Muscle of leg (tissue), 11 donors: ENCODE results near the gene ELMO1. TPM values are rescaled to one million over a fixed set of nuclear protein-coding genes. Genes with fewer than 3 reads are reported as not detected.

Experiments used
- DNase-seq: peaks from one replicate; pipeline ENCODE4 v3.0.0; 2013
- H3K27ac ChIP-seq: one replicate; pipeline ENCODE4 v1.5.1; 2013; ENCODE audit warnings: mild to moderate bottlenecking, low read length, control low read depth
- H3K27me3 ChIP-seq: one replicate; pipeline ENCODE4 v1.6.1; 2013; ENCODE audit warnings: low read length; ENCODE audit not compliant: control insufficient read depth, insufficient read depth
- H3K36me3 ChIP-seq: one replicate; pipeline ENCODE4 v1.6.1; 2013; ENCODE audit warnings: low read length; ENCODE audit not compliant: control insufficient read depth, insufficient read depth
- H3K4me1 ChIP-seq: one replicate; pipeline ENCODE4 v1.6.1; 2013; ENCODE audit warnings: low read length; ENCODE audit not compliant: control insufficient read depth, insufficient read depth
- H3K4me3 ChIP-seq: one replicate; pipeline ENCODE4 v1.5.1; 2013; ENCODE audit warnings: low read length, control low read depth
- H3K9me3 ChIP-seq: replicated peaks from 2 replicates; pipeline ENCODE4 v1.6.1; 2013; ENCODE audit warnings: low read depth, low read length; ENCODE audit not compliant: control insufficient read depth
- WGBS: methylation state at CpG from one replicate; pipeline ENCODE4 v1.1.5; 2013; ENCODE audit warnings: missing lambda C conversion rate; ENCODE audit not compliant: insufficient coverage; 5-methylcytosine and 5-hydroxymethylcytosine counted together
- polyA plus RNA-seq, 8 donors: library from polyadenylated mRNA; unstranded; fragments of 120-200 nt; gene quantifications; one replicate each; pipeline versions ENCODE4 v1.2.1 to v1.2.3, GENCODE V29; 2013; ENCODE audit warnings: inconsistent platforms in 1 of 8, low replicate concordance in 1 of 8; ENCODE audit not compliant: insufficient read length in 8 of 8, insufficient read depth in 1 of 8
- total RNA-seq: library from RNA; stranded (reverse); fragments of 120-200 nt; gene quantifications from one replicate; pipeline ENCODE4 v1.2.4, GENCODE V29; 2013

The ELMO1 gene
- total and polyA plus RNA-seq, 9 donors = 20.3 to 40.7 (median 25.0) TPM

DNA sequence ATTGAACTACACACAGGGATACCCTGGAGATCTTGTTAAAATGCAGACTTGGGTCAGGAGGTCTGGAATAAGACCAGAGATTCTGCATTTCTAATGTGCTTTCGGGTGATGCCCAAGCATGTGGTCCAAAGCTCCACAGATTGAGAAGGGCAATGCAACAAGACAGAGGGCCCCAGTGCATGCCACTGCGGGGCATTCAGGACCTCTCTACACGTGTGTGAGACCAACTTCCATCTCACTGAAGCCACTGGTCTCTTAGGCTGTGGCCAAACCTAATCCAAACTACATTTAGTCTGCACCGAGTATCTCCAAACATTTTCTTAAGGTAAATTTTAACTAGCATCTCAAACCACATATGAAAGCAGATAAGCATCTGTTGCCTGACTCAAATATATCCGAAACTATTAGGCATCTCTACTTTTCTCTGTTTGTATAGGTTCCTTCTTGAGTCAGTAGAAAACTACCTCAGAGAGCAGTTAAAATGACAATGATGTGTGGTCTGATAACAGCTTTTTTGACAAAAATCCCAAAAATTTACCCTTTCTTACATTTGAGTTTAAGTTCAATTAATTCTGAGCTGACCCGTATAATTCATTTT is 107.5 kb downstream of the ELMO1 start:
- Histone ChIP-seq H3K27me3 (no peaks in the 10 kb centered on the region), H3K4me3 (no peak overlapping the region), H3K27ac (no peak overlapping the region), H3K36me3 (peaks cover 4% of the 10 kb centered on the region), H3K9me3 (no peaks in the 10 kb centered on the region), H3K4me1 (peaks cover 5% of the 10 kb centered on the region)
- DNase-seq = no peak
- WGBS = 84% methylated on average over 4 of the region's 6 CpGs

DNA sequence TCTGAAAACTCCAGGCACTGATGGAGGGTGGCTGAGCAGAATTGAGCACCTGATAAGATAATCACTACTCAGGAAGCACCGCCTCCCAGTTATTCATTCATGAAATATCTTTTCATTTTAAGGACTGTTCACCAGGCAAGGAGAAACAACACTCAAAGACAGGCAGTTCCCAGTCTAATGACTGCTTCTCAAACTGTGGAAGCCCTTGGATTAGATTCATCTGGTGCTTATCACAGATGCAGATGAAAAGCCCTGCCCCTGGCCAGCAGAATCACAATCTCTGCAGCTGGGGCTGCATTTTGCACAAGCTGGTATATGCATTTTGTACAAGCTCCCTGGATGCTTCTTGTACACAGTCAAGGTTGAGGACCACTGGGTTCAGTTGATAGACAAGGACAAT is 109.7 kb downstream of the ELMO1 start:
- Histone ChIP-seq H3K4me1 (no peaks in the 10 kb centered on the region), H3K27ac (no peak overlapping the region), H3K9me3 (no peaks in the 10 kb centered on the region), H3K4me3 (no peak overlapping the region), H3K36me3 (peaks cover 4% of the 10 kb centered on the region), H3K27me3 (no peaks in the 10 kb centered on the region)
- DNase-seq = no peak
- WGBS = no CpG with 5 or more reads among the region's 1 CpG

DNA sequence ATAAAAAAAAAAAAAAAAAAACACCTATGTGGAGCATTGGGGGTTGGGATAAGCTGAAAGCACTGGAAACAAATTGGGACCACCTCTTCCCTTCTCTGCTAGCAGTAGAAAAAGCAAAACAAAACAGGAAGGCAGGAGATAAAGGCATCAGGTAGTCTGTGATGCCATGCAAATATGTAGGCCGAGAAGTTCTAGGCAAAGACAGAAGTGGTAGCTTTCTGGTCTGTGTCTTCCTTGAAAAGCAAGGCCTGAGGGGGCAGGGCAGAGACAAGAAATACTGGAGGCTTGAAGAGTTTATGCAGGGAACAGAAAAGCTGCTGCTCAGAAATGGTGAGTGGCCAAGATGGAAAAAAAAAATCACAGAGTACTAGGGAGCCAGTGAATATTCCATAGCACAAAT is 111.1 kb downstream of the ELMO1 start:
- Histone ChIP-seq H3K27me3 (no peaks in the 10 kb centered on the region), H3K27ac (no peak overlapping the region), H3K9me3 (no peaks in the 10 kb centered on the region), H3K4me3 (no peak overlapping the region), H3K4me1 (no peaks in the 10 kb centered on the region), H3K36me3 (peaks cover 4% of the 10 kb centered on the region)
- WGBS = 100% methylated on average over 1 of the region's 1 CpG
- no peak for DNase-seq

DNA sequence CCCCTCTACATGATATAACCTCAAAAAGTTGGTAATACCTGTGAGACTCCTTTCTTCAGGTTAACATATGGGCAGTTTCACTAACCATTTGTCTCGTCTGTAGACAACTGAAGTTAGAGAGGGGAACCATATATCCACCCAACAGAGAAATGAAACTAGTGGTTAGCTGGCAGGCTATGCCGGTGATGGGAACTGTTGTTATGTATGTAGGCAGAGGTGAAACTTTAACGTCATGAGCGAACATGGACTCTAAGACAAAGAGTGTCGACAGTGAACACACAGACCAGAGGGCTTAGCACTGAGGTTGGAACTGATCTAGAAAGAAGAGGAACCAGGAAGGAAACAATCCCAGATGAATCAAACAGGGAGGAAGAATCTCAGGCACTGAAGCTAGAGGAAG is 112.4 kb downstream of the ELMO1 start:
- Histone ChIP-seq H3K4me3 (no peak overlapping the region), H3K9me3 (no peaks in the 10 kb centered on the region), H3K27me3 (no peaks in the 10 kb centered on the region), H3K4me1 (no peaks in the 10 kb centered on the region), H3K36me3 (peaks cover 4% of the 10 kb centered on the region), H3K27ac (no peak overlapping the region)
- 96% methylated on average over 4 of the region's 5 CpGs for WGBS
- peak; percentile 49 for DNase-seq

DNA sequence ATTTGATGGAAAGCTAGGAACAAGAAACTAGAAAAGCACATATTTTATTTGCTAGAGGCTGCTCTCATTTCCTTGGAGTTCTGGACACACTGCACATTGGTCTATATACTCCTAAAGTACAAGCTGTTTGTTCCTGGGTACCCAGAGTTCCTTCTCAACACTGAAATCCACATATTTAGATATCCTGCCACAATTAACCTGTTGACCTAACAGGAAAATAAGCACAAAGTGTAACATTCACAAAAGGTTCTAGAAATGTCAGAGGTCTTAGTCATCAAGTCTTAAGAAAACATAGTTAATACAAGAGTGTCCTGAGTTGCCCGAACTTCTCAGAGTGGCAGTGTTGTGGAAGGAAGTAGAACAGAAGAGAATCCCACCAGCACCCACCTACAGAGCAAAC is 115.6 kb downstream of the ELMO1 start:
- no peak for DNase-seq
- Histone ChIP-seq H3K36me3 (peaks cover 4% of the 10 kb centered on the region), H3K4me1 (no peaks in the 10 kb centered on the region), H3K9me3 (no peaks in the 10 kb centered on the region), H3K27ac (no peak overlapping the region), H3K4me3 (no peak overlapping the region), H3K27me3 (no peaks in the 10 kb centered on the region)
- no CpG with 5 or more reads among the region's 1 CpG for WGBS

DNA sequence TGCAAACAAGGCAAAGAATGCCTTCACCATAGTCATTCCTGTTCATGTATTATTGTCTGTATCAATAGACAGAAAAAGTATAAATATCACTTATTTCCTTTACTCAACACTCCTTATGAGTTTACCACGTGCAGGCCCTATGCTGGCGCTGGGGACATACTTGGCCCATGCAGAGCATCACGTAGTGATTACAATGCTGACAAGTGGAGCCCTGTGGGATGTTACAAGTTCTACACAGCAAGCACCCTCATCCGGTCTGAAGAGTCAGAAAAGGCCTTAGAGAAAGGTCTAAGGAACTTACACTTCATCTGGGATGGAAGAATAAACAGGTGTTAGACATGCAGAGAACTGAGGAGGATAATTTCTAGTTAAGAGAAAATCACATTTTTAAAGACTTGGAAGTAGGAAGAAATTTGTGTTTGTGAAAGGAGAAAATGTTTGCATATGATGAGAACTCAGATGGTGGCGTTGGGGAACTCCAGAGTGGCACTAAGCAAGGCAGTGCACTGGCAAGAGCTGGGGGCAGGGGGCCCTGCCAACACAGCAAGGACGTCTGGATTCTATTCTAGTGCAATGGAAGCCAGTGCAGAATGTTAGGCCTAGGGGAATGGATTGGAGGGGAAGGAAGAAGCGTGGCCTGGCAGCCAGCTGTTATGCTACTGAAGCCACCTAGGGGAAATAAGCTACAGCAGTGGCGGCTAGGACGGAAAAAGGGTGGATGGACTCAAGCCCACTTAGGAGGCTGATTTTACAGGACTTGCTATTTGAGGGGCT is 116.2 kb downstream of the ELMO1 start:
- H3K36me3 ChIP-seq = peaks cover 4% of the 10 kb centered on the region
- DNase-seq = peak; percentile 68
- H3K27me3 ChIP-seq = no peaks in the 10 kb centered on the region
- H3K4me3 ChIP-seq = no peak overlapping the region
- H3K9me3 ChIP-seq = no peaks in the 10 kb centered on the region
- no peaks in the 10 kb centered on the region for H3K4me1 ChIP-seq
- 35% methylated on average over 5 of the region's 9 CpGs for WGBS
- H3K27ac ChIP-seq = no peak overlapping the region

DNA sequence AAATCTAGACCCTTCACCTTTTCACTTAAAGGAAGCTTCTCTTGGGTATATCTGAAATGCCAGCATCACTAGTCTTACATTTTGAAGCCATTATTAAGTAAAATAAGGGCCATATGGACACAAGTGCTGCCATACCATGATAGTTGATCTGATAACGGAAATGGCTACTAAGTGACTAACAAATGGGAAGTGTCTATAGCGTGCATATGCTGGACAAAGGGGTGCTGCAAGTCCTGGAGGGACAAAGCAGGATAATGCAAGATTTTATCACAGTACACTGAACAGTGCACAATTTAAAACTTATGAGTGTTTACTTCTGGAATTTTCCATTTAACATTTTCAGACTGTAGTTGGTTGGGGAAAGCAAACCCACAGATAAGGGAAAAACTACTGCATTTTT is 117.9 kb downstream of the ELMO1 start:
- 0% methylated on average over 1 of the region's 2 CpGs for WGBS
- Histone ChIP-seq H3K36me3 (peaks cover 2% of the 10 kb centered on the region), H3K4me3 (no peak overlapping the region), H3K9me3 (no peaks in the 10 kb centered on the region), H3K27me3 (no peaks in the 10 kb centered on the region), H3K27ac (no peak overlapping the region), H3K4me1 (no peaks in the 10 kb centered on the region)
- DNase-seq = no peak

DNA sequence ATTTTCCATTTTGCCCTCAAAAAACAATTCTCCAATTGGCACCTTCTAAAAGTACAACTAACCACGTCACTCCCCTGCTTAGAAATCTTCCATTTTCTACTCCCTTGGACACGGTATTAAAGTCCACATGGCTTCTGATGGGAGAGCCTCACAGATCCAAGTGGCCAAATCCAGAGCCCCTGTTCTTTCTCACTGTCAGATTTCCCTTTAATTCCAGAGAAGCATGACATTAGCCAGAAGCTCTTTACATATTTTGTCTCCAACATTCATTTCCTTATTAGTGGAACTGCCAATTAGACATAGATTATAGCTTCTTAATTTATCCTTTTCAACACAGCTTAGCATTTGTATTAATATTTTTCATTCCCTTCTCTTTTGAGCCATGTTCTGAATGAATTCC is 118.7 kb downstream of the ELMO1 start:
- no peak for DNase-seq
- H3K27ac ChIP-seq = no peak overlapping the region
- H3K4me3 ChIP-seq = no peak overlapping the region
- no peaks in the 10 kb centered on the region for H3K27me3 ChIP-seq
- WGBS = 89% methylated on average over 2 of the region's 2 CpGs
- H3K36me3 ChIP-seq = peaks cover 2% of the 10 kb centered on the region
- no peaks in the 10 kb centered on the region for H3K9me3 ChIP-seq
- no peaks in the 10 kb centered on the region for H3K4me1 ChIP-seq

DNA sequence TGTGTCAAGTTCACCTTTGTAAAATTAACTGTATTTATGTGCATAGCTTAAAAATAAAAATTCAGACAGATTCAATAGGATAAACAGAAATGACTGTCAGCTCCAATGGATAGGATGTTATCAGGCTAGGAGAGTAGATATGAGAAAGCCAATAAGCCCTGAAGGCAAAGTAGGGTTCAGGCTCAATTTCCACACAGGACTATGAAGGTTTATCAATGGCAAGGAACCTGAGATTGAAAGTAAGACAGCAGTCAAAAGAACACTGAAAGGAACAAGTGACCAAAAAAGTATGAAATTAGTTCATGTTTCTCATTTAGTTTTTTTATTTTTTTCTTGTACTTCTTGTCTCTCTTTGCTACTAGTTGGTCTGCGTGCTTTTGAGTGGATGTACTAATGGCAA is 121.4 kb downstream of the ELMO1 start:
- Histone ChIP-seq H3K27ac (no peak overlapping the region), H3K9me3 (no peaks in the 10 kb centered on the region), H3K27me3 (no peaks in the 10 kb centered on the region), H3K4me1 (peaks cover 6% of the 10 kb centered on the region), H3K4me3 (no peak overlapping the region), H3K36me3 (peaks cover 5% of the 10 kb centered on the region)
- WGBS = 100% methylated on average over 1 of the region's 1 CpG
- DNase-seq = no peak

DNA sequence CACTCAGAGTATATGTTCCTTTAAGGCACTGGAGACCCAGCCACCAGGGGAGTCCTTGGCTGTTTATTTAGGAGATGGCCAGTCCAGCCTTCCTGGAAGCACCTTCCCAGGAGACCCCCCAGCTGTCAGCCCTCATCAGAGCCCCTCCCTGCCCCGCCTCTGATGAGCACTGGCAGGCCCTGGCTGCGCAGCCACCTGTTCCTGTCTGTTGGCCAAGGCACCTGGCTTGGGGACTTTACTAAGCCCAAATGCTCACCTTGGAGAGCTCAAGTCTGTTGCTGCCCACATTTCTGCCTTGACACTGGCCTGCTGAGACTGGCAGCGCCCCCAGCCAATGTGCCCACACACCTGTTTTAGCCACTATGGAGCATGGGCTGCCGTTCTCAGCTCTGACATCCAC is 124.7 kb downstream of the ELMO1 start:
- no peak overlapping the region for H3K27ac ChIP-seq
- peak; percentile 53 for DNase-seq
- 83% methylated on average over 4 of the region's 4 CpGs for WGBS

More for the DNA sequence above, 124.7 kb downstream of the ELMO1 start:
- H3K27me3 ChIP-seq = no peaks in the 10 kb centered on the region
- H3K36me3 ChIP-seq = peaks cover 5% of the 10 kb centered on the region
- H3K4me3 ChIP-seq = no peak overlapping the region
- peaks cover 6% of the 10 kb centered on the region for H3K4me1 ChIP-seq
- H3K9me3 ChIP-seq = no peaks in the 10 kb centered on the region
